Brain pericyte (primary cell): ENCODE measurements around the gene ANKLE2.
A peak's percentile ranks its signal among the peaks of the same experiment; 100 is the strongest.

Experiments
- DNase-seq: peaks from one replicate; pipeline ENCODE4 v3.0.0-alpha.2; 2012; ENCODE audit warnings: low read depth, low spot score

ANKLE2 gene

DNA sequence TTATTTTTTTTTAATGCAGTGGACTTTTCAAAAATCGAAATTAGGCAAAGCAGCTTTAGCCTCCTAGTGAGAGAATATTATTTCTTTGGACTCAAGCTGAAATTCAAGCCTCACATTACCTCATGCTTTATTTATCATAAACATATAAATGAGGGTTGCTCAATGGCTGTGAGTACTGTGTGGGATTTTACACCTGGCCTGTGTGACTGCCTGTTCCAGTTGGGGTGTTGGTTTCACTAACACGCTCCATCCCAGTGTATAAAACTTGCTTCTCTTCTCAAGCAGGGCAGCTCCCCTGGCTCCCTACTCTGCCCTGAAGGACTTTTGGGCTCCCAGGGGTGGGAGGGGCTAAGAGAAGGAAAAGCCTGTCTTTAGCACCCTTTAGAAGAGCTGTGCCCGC is 15.0 kb downstream of the ANKLE2 start:
- no peak for DNase-seq

DNA sequence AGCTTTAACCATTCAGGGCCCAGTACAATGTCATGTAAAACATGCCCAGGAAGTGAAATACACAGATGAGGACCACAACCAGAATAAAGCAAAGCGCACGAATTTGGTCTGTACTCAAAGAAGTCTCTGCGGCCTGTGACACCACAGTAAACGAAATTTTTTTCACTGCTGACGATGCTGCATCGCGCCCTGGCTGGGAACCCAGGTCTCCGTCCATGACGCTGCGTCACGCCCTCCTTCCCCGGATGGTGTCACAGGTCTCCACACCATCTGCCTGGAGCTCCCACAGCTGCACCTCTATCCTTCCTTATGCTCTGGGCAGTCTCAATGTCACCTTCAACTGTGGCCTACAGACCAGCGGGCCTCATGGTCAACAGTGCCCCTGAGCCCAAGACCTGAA is 17.8 kb downstream of the ANKLE2 start:
- DNase-seq, result no peak

DNA sequence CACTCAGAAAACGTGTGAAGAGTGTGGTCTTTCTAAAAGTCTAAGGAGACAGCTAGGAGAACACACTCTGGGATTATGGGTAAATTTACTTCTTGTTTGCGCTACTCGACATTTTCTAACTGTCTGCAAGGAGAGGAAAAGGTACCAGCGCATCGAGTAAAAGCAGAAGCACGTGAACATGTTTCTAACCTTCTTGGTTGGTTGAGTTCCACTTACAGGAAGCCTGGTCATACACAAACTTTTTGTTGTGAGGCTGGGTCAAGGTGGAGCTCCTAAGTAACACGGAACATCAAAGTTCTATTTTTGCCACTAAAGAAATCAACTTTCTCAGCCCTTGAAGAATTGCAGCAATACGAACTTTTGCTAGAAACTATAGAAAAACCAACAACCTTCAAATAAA is 20.0 kb downstream of the ANKLE2 start:
- DNase-seq, result no peak

DNA sequence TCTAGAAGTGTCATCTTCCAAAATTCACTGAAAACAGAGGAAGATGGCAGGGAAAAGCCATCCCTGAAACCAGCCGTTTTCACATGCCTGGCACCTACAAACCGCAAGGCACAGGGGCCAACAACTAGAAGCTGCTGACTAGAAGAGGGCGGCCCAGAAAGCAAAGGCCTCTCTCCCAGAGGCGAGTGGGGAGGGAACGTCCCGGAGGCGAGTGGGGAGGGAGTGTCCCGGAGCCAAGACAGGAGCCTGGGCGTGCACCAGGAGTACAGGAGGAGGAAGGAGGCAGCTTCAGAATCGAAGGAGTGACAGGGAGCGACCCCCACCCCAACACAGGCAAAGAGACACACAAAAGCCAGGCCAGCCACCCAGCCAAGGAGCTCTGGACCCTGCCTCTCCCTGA is 21.0 kb downstream of the ANKLE2 start:
- no peak for DNase-seq

DNA sequence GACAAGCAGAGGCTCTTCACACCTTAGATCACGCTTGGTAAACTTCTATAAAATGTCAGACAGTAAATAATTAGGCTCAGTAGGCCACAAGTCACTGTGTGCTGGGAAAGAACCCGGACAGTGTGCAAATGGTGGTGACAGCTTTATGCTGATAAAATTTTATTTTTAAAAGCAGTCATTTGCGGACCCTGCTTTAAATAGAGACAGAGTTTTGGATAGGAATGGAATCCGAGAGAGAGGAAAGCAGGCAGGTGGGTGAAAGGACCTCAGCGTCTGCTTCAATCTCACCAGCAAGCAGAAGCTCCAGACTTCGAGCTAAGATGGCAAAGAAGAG is 21.4 kb downstream of the ANKLE2 start:
- DNase-seq, result no peak

DNA sequence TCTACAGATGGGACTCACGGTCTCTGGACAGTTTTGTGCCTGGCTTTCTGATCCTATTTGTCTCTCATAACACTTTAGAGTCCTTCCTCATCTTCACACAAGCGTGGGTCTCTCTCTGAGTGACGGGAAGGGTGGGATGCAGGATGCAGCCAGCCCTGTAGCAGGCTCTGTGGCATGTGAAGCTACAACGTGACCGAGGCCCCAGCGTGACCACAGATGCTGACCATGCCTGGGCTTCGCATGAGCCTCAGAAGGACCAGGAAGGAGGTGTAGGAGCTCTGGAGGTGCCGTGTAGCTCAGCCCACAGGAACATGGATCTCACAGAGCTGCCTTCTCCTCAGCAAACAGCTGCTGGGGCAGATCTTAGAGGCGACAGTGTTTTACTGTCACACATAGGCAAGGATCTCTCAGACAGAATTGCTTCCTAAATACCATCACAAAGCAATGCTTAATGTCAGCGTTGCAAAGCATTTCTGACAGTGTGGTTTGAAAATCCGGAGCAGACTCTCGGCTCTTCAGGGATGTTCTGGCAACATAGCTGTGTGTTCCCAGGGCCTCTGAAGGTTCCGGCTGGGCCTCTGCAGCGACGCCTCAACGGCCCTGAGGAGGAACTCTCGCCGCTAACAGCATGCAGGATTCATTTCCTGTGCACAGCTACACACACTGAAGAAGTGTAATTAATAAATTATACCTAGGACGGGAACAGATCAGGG is 21.9 kb downstream of the ANKLE2 start:
- no peak for DNase-seq

DNA sequence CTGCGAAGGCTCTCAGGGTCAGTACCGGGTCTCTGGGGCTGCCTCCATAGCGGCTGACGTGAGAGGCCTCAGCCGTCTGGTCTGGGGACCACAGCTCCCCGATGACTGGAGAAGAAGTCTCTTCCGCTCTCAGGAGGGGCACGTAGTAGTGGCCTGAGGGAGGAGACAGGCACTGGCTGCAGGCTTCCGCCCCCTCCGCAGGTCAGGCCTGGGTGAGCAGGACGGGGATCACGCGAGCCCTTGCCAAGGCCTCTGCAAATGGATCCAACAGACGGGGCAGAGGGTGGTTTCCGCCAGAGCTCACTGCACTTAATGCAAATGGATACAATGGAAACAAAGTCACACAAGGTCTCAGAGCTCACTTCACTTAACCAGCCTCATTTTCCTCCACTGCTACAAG is 24.7 kb downstream of the ANKLE2 start:
- DNase-seq, result no peak

DNA sequence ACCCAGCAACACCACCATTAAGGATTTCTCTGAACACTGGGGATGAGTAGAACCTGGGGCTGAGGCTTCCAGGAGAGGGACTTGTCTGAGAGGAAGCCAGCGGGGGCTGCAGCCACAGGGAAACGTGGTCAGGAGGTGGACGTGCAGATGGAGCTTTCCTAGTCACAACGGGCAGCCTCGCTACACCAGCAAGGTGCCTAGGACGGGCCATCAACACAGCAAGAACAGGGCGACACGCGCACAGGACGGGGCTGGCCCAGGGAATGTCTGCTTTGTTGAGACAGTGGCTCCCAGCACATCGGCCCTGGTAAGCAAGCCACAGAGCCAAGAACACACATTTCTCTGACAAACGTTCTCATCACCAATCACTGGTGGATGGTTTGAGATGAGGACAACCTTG is 25.3 kb downstream of the ANKLE2 start:
- no peak for DNase-seq

DNA sequence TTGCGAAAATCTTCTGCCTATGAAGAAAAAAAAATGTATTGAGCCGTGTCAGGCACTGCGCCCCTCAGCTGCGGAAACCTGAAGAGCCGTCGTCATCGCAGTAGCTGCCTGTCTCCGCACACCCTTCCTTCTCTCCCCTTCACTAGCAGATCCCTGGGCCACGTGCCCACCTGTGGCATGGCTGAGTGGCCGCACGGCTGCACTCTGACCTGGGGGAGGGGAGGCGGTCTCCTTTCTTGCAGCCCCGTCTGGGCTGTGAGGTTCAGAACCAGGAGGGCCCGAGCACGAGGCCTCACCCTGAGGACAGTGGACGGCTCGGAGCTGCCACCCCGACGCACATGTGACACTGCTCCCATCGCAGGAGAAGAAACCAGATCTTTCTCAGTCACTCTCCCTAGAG is 26.1 kb downstream of the ANKLE2 start:
- DNase-seq, result no peak

DNA sequence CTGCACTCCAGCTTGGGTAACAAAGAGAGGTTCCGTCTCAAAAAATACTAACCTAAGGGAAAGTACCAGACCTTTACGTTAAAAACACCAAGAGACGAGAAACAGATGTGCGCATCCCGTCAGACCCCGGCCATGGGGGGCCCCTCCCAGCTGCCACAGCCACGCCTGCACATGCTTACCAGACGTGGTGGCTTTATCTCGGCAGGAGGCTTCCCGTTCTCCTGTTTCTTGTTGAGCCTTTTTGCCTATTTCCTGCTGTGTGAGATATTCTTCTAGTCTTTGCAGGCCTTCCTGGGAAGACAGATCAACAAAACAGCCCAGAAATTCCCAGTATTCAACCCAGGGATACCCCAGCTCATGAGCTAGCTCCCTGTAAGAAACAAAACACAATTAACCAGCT is 27.4 kb downstream of the ANKLE2 start:
- peak; percentile 97 for DNase-seq

DNA sequence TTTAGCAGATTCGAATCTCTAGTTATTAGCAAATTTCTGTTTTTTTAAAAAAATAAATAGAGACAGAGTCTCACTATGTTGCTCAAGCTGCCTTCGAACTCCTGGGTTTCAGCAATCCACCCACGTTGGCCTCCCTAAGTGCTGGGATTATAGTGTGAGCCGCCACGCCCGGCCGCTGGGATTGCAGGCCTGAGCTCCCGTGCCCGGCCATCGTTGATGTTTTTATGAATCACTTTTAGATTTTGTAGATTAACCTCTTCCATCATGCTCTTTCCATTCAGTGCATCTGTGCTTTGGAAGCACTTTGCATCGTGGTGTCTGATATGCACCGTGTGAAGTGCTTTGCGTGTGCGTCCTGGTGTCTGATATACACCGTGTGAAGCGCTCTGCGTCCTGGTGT is 30.1 kb downstream of the ANKLE2 start:
- DNase-seq, result no peak

DNA sequence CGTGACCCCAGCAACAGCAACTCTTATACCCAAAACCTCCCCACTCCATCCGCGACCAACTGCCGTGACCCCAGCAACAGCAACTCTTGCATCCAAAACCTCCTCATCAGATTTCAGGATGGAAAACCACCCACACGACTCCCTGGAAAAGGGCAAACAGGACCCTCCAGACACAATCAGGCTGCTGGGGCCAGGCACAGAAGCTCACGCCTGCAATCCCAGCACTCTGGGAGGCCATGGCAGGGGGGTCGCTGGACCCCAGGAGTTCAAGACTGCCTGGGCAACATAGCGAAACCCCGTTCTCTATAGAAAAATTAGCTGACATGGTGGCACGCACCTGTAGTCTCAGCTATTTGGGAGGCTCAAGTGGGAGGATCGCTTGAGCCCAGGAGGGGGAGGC is 31.3 kb downstream of the ANKLE2 start:
- no peak for DNase-seq

DNA sequence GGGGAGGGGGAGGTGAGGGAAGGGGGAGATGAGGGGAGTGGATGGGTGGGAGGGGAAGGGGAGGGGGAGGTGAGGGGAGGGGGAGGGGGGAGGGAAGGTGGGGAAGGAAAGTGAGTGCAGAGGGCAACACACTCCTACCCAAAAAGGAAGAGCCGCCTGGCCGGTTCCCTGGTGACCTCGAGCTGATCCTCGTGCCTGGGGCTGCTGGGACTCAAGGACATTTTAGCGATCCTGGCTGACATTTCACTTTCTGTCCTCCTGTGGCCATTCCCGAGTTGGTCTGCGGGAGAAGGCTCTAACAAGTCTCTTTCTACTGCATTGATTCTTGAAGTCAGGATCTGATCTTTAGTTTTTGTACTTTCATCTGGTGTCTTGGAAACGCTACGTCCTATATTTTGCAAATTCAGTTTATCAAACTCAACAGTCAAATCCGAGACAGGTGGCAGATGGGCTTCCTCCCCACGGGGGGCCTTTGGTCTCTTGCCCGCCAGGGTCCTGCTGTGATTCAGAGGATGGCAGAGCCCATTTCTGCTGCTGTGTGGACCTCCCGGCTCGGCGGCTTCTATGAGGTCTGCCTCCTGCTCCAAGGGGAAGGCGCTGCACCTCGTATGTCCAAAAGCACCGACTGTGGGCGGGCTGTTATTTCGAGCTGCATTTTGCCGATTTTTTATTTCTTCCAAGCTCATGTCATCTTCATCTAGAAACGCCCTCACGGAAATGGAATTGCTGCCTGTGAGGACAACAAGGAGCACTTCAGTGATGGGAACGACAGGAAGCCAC is 31.9 kb downstream of the ANKLE2 start:
- no peak for DNase-seq

DNA sequence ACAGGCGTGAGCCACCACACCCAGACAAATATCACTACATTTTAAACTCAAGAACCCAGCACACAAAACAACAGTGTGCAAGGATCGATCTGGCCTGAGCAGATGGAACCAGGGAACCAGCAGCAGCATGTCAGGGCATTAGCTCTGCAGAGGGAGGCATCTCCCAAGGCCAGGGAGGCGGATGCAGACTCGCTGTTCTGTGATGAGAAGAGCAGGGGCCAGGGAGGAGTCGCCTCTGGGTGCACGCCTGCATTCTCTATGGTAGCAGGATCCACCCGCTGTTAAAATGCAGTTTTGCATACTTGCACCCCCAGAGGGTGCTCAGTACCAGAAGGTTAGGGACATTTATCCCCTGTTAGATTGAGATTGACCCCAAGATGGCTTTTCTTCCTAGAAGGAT is 33.1 kb downstream of the ANKLE2 start:
- DNase-seq, result no peak

DNA sequence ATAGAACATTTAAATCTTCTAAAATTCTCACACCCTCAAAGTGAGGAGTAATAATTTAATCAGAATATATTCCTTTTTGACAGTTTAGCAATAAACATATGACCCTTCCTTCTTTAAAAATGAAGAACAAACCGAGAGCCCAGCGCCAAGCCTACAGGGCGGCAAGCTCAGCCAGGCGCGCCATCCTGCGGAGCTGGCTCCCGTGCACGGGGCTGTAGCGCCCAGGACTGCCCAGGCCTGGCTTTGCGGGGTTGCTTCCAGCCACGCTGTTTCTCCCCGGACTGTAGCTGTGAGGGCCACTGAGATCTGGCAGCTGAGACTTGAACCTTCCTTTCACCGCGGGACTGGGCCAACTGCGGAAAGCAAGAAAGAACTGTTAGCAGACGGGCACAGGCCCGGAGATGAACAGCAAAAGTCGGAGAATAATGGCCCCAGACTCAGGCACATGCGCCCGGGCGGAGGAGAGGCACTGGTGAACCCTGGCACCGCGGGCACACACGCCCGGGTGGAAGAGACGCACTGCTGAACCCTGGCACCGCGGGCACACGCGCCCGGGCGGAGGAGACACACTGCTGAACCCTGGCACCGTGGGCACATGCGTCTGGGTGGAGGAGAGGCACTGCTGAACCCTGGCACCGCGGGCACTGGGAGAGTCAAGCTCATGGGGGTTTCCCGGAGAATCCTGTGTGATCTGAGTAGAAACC is 34.4 kb downstream of the ANKLE2 start:
- no peak for DNase-seq

DNA sequence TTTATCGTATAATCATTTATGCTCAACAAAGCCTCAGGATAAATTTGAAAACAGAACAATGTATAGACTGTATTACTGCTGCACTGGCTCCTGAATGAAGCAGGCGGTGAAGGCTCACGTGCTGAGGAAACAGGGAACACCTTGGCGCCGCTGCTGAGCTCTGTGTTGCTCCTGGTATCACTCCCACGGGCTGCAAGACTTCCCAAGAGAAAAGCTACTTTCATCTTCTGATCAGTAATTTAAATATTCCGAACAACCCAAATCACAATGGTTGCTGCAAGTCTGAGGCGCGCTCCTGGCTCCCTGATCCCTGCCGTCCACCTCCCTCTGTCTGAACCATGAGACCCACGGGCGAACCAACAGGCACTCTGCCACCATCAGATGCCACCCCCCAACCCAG is 35.2 kb downstream of the ANKLE2 start:
- DNase-seq, result no peak

DNA sequence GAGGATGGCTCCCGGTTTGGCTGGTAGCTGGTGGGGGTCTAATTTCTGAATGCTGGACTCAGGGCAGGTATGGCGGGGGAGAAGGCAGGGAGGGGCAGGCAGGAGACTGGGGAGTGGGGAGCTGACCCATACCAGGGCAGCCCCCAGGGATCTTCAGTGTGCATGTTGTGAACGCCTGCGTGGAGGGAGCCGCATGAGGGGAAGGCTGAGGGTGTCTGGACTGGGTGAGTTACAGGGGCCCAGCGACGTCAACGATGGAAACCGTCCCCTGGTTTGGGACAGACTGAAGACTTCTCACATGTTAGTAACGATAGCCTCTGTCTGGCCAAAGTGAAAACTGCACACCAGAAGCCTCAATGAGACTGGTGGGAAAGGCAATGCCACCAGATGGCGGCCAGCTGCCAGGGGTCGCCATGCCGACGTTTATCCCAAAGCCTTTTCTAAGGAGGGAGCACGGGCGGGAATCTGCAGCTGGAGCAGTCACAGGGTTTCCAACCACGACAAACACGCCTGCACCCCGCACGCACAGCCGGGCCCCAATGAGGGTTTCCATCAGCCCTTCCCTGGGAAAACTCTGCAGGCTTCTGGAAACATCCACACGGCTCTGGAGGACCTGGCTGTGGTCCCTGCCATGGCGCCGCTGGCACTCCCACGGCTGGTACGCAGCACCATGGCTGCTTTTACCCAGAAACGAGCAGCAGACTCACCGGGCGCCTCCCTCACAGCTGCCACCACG is 37.0 kb downstream of the ANKLE2 start:
- no peak for DNase-seq

DNA sequence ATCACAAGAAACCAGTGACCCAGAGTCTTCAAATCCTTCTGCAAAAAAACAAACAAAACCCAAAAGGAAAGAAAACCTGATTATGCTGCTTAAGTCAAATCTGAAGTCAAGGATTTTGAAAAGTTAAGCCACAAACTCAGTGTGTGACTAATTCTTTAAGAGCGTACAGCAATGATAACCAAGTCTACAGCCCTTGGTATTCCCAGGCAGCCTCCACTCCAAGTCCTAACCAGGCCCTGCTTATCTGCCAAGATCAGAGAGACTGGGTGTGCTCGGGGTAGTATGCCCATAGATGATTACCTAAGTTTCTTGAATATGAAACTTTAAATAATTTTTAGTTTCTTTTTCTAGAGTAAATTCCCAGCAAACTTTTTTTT is 37.9 kb downstream of the ANKLE2 start:
- DNase-seq, result no peak

DNA sequence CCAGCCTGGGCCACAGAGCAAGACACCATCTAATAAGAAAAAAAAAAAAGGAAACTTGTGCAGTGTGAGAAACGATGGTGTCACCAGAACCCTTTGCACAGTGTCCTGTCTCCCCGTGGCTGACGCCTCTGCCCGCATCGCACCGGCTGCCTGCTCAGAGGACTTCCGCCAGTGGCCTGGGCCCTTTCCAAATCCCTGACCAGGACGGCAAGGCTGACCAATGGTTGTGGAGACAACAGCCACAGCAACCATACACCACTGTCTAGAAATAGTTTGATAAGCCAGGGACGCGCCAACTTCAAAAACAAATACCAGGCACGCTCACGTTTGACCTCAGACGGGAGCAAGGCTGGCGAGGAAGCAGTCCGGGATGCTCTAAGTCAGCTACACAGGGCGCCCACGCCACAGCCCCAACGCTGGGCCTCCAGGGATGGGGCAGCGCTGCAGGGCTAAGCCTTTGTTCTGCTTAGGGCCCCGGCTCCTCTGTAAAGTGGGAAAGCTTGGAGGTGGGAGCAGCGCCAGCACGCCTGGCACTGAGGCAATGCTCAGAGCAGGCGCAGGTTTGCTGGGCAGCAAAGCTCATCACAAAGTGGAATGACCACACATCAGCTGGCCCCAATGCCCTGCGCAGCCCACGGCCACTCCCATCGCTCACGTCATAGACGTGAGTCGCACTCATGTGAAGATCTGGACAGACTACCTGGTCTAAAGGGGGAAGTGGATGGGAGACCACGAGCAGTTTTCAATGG is 38.4 kb downstream of the ANKLE2 start:
- no peak for DNase-seq

DNA sequence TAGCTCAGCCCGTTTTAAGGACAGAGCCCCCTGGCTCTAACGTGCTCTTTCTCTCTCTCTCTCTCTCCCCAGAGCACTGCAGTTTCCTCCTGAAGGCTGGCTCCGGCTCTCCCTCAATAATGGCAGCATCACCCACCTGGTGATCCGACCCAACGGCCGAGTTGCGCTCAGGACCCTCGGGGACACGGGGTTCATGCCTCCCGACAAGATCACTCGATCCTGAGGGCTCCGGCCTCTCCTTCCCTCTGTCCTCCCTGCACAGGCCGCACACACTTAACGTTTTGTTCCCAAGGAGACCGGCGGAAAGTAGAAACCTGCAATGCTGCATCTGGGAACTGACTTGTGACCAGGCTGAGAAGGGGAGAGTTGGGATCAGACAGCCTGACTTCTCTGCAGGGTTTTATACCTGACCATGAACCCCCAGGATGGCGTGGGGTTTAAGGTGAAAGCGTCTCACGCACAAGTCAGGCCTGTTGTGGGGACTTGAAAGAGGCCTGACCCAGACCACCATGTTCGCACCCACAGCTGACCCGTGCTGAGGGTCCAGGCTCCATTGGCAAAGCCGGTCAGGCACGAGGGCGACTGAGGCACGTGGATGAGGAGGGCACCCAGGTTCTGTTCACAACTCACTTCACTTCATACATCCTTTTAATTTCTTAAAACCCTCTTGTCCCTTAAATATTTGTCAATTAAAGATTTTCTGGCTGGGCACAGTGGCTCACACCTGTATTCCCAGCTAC is 40.9 kb downstream of the ANKLE2 start:
- DNase-seq, result no peak

DNA sequence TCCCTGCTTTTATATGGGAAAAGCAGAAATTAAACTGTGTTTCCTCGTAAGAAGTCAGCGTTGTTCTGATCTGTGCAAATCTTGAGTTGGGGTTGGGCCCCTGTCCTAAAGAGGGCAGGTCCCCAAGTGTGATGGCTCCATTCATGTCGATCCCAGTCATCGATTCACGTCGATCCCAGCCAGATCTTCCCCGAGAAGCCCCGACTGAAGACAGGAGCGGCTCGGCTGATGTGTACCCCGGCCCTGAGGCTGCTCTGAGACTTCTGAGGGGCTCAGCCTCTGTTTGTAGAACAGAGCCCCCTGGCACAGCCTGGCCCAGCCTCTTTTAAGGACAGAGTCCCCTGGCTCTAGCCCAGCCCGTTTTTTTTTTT is 41.7 kb downstream of the ANKLE2 start:
- DNase-seq, result no peak
